NCI-H446 (cell line): ENCODE results near the gene SHC4.
"Not testable (repeated sequence)": the region's sequence is repeated elsewhere in the genome, so short reads cannot be mapped to it uniquely, and the experiment has no call there.

Source experiments
- DNase-seq, 2 experiments: peaks; one replicate each; lab custom pipeline; 2025; lab: John Stamatoyannopoulos, UW

Gene SHC4

GRCh38 chr15:48924528-48925393 lies 39.0 kb downstream of the SHC4 start:
- no peak for DNase-seq

GRCh38 chr15:48922046-48922445 lies 41.7 kb downstream of the SHC4 start:
- no peak for DNase-seq

- no peak for DNase-seq
Measured at GRCh38 chr15:48916721-48917120, 47.0 kb downstream of the SHC4 start.

GRCh38 chr15:48915861-48916260 lies 47.9 kb downstream of the SHC4 start:
- DNase-seq, result no peak

GRCh38 chr15:48914717-48915116 lies 49.0 kb downstream of the SHC4 start:
- DNase-seq, result no peak

- DNase-seq, result no peak
Measured at GRCh38 chr15:48913141-48913540, 50.6 kb downstream of the SHC4 start.

GRCh38 chr15:48910554-48910953 lies 53.2 kb downstream of the SHC4 start:
- not testable (repeated sequence) for DNase-seq

GRCh38 chr15:48909313-48909712 lies 54.4 kb downstream of the SHC4 start:
- not testable (repeated sequence) for DNase-seq

GRCh38 chr15:48905847-48906246 lies 57.9 kb downstream of the SHC4 start:
- DNase-seq, result no peak

GRCh38 chr15:48905216-48905615 lies 58.5 kb downstream of the SHC4 start:
- DNase-seq, result no peak

- no peak for DNase-seq
Measured at GRCh38 chr15:48904758-48905157, 59.0 kb downstream of the SHC4 start.

GRCh38 chr15:48899793-48900192 lies 63.9 kb downstream of the SHC4 start:
- no peak for DNase-seq

GRCh38 chr15:48898446-48898845 lies 65.3 kb downstream of the SHC4 start:
- no peak for DNase-seq

- no peak for DNase-seq
Measured at GRCh38 chr15:48898032-48898431, 65.7 kb downstream of the SHC4 start.

GRCh38 chr15:48896869-48897814 lies 66.6 kb downstream of the SHC4 start:
- no peak for DNase-seq

GRCh38 chr15:48893311-48893710 lies 70.4 kb downstream of the SHC4 start:
- peak in 1 of 2 experiments; percentile 9 for DNase-seq

GRCh38 chr15:48891232-48891765 lies 72.4 kb downstream of the SHC4 start:
- no peak for DNase-seq

- no peak for DNase-seq
Measured at GRCh38 chr15:48890375-48890972, 73.2 kb downstream of the SHC4 start.

GRCh38 chr15:48889925-48890324 lies 73.8 kb downstream of the SHC4 start:
- no peak for DNase-seq

- DNase-seq, result peak in 1 of 2 experiments; percentile 11
Measured at GRCh38 chr15:48888836-48889235, 74.9 kb downstream of the SHC4 start.

- DNase-seq, result no peak
Measured at GRCh38 chr15:48888191-48888590, 75.5 kb downstream of the SHC4 start.

GRCh38 chr15:48887144-48887543 lies 76.6 kb downstream of the SHC4 start:
- DNase-seq, result peak in 1 of 2 experiments; percentile 7
